Smooth muscle cell of bladder (primary cell): ENCODE results near the gene GAS2L2. TPM values are rescaled to one million over a fixed set of nuclear protein-coding genes. Genes with fewer than 3 reads are reported as not detected.

ENCODE experiments used
- total RNA-seq: library from RNA; depleted of rRNA; stranded (reverse); fragments of >200 nt; gene quantifications from 2 replicates; pipeline ENCODE4 v1.2.3, GENCODE V29; 2014

Gene GAS2L2
- under 0.01 and 0.09 TPM in 2 replicates for total RNA-seq

GRCh38 chr17:35752945-35753764 is at the start of gene GAS2L2:
GAS2L2 (minus strand) TSS chr17:35753239; CDS start chr17:35752850, 389 bp downstream.

DNA sequence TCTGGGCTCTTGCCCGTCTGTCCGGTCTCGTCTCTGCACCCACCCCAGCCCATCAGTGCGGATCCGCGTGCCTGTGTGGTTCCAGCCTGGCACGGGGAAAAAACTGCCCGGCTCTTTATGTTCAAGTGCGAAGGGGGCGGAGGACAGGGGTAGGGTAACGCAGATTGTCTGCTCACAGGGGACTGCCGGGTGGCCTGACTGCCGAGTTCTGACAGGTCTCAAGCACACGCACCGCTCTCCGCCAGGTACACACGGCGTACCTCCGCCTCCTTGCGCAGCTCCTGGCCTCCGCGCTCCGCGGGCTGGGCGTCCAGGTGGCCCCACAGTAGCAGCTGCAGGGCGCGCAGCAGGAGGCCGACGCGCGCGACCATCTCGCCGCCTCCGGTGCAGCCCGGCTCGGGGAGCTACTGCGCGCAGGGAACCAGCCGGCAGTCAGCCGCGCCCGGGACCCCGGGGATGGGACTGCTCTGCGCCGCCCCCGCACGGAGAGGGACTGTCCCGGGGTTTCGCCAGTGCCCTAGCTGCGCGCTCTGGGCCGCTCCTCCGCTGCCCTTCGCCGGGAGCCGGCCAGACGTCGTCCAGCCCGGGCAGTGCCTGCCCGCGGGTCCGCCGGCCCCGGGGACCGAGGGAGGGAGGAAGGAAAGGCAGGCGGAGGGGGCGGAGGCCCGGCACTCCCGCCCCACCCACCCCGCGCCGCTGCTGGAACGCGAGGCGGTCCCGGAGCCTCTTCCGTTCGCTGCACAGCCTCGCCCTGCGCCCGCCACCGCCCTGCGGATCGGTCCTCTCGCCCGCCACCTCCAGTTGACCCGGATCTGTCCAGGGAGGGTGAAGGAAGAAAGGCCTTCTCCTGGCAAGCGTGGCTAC is 42.2 kb upstream of the GAS2L2 start, which contains the start of gene MMP28:
MMP28 (minus strand) TSS at position 635 of the 864 bp plus-strand sequence; CDS start at position 371, 264 bp downstream.

DNA sequence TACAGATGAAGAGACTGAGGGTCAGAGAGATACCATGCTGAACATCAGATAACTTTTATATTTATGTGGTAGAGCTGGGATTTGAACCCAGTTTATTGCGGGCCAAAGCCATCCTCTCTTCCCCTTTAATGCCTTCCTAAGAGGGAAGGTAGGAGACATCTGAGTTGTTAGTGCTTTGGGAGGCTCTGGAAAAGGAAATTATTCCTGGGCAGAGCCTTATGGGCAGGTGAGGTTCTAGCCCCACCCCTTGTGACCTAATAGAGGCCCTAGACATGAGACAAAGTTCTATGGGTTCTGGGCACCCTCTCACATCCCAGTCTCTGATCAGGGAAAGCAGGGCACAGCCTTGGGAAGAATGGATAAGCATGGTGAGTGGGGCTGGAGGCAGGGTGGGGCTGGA is 7.5 kb upstream of the GAS2L2 start, which contains the start of gene C17orf50:
C17orf50 (plus strand) TSS at position 301 of the 400 bp plus-strand sequence; CDS start at position 356, 55 bp downstream.

DNA sequence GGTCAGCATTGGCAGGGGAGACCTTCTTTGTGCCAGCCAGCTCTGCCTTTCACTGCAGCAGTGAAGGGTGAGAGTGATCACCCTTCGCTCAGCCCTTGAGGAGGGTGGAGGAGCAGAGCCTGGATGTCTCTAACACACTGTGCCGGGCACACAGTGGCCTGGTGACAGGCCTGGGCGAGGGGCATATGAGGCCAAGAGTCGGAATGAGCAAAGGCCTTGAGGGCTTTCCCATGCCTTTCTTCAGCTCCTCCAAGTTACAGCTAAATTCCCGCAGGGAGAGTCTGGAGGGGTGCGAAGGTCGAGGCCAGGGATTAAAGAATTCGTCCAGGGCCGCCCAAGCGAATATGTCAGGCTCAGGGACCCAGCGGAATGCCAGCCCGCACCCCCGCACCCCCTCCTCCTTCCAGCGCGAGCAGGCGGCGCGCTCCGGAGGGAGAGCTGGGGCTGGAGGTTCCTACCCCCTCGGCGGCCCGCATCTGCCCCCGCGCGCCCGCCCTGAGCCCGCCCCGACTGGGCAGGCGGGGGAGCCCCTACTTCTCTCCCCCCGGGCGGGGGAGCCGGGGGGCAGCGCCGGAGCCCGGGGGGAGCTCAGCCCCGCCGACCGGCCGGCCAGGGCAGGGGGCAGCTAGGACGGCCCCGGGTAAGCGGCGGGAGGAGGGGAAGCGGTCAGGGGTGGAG is 21.7 kb downstream of the GAS2L2 start, which contains the start of gene RASL10B:
RASL10B (plus strand) TSS at position 401 of the 678 bp plus-strand sequence. CDS start 3,546 bp downstream, outside the sequence.

Other genes starting within 250 kb of the GAS2L2 start
- under 0.01 TPM in 1 of 2 replicates, not detected in the other for gene SLFN12L, start 215.6 kb downstream of the GAS2L2 start, total RNA-seq
- gene SLFN14, start 192.4 kb downstream of the GAS2L2 start, total RNA-seq: not detected in 2 replicates
- gene PEX12, start 174.7 kb downstream of the GAS2L2 start, total RNA-seq: 4.1 and 4.8 TPM in 2 replicates
- gene AP2B1, start 165.9 kb downstream of the GAS2L2 start, total RNA-seq: 42.7 and 51.1 TPM in 2 replicates
- 1.7 and 7.3 TPM in 2 replicates for gene RASL10B, start 21.6 kb downstream of the GAS2L2 start, total RNA-seq
- gene C17orf50, start 7.6 kb upstream of the GAS2L2 start, total RNA-seq: not detected in 2 replicates
- 1.0 and 2.6 TPM in 2 replicates for gene MMP28, start 42.4 kb upstream of the GAS2L2 start, total RNA-seq
- 49.5 and 55.0 TPM in 2 replicates for gene TAF15, start 56.2 kb upstream of the GAS2L2 start, total RNA-seq
- gene HEATR9, start 115.7 kb upstream of the GAS2L2 start, total RNA-seq: not detected in 2 replicates
- not detected in 2 replicates for gene CCL5, start 127.1 kb upstream of the GAS2L2 start, total RNA-seq
- 0.09 and 0.28 TPM in 2 replicates for gene RDM1, start 177.5 kb upstream of the GAS2L2 start, total RNA-seq
- gene LYZL6, start 190.5 kb upstream of the GAS2L2 start, total RNA-seq: not detected in 2 replicates
- not detected in 2 replicates for gene CCL16, start 228.3 kb upstream of the GAS2L2 start, total RNA-seq
- not detected in 2 replicates for gene CCL14, start 233.5 kb upstream of the GAS2L2 start, total RNA-seq
- gene CCL15, start 248.3 kb upstream of the GAS2L2 start, total RNA-seq: not detected in 2 replicates